ENCODE measurements around the gene FUBP1.

DNA sequence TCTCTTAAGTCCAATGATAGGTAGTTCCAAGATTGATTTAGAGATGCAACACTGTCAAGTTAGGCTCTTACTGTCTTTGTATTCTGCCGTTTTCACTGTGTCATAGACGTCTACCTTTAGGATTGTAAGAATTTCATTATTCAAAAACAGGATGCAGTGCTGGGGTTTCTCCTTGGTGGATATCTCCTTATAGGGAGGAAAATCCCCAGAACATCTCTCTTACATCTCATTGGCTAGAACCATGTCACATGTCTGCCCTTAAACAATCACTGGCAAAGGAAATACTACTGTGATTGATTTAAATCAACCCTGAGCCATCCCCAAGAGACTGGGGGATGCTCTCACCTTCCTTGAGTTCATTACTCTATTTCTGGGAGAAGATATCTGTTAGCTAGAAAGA, 10.9 kb upstream of the FUBP1 start:
- no peak for TF ChIP-seq POLR2A (IDR thresholded peaks at IDR 0.05; ENCODE audit: low read depth, low read length)
- no peak for TF ChIP-seq POLR2AphosphoS5 (IDR thresholded peaks at IDR 0.05; ENCODE audit: low read depth, low read length)
- no peak for TF ChIP-seq TAF1 (IDR thresholded peaks at IDR 0.05; ENCODE audit: low read depth, low read length)
- TF ChIP-seq PAX5 (IDR thresholded peaks at IDR 0.05; ENCODE audit: insufficient read depth, low read length, severe bottlenecking), result no peak
